Left cardiac atrium (tissue), 4 donors: Measurements from ENCODE around the gene ZNF692. TPM values are rescaled to one million over a fixed set of nuclear protein-coding genes. Genes with fewer than 3 reads are reported as not detected.
"Not testable (repeated sequence)": the region's sequence is repeated elsewhere in the genome, so short reads cannot be mapped to it uniquely, and the experiment has no call there.

Source experiments
- ATAC-seq, 2 donors: fragments of 200-7000 bp; cut with Tn5 transposase; one replicate each; pipeline ENCODE4 v1.9.1; 2020; ENCODE audit warnings: mild to moderate bottlenecking in 2 of 2, moderate library complexity in 2 of 2
- DNase-seq: peaks from one replicate; pipeline ENCODE4 v3.0.0-alpha.2; 2020
- intact Hi-C, 2 donors: fragments of 100-400 bp; cut with DNase I; formaldehyde crosslinking; loops; one replicate each; pipeline versions ENCODE4 v1.14.1 to v1.15.1; 2022 to 2023
- total RNA-seq, 2 donors: library from RNA; stranded (reverse); fragmentation: NEBNext Ultra II Directional; extraction: Animal tissue kit (Norgen Biotek cat#: 25700); gene quantifications; one replicate each; pipeline ENCODE4 v1.2.1, GENCODE V29; 2021
- donor health status: DM: no; HTN: yes; CAD: no.
- donor health status: DM: no; HTN: yes; CAD: no; lungs with severe emphysema.
- donor health status: DM: yes; HTN: yes; CAD: no.
- donor health status: Dilated cardiomyopathy.

ZNF692 gene
- total RNA-seq, 2 donors from 2014 or later = 16.3 to 22.3 TPM

DNA sequence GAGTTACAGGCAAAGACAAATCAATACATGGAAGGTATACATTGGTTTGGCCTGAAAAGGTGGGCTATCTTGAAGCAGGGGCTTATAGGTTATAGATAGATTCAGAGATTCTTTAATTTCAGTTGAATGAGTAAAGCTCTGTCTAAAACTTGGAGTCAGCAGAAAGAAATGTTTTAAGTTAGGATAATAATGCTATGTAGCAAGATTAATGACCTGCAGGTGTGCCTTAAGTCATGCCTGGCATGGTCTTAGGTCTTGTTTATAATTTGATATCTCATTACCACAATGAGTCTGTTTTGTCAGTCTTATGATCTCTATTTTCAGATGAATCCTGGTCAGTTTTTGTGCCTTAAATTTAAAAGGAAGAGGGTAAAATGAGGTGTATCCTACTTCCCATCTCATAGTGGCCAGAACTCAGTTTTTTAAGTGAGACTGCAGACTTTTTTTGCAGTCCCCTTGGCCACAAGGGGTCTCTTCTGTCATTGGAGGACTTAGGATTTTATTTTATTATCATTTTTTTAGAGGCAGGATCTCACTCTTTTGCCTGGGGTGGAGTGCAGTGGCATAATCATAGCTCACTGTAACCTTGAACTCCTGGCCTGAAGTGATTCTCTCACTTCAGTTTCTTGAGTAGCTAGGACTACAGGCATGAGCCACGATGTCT, 25.9 kb upstream of the ZNF692 start:
- no peak for ATAC-seq
- DNase-seq = no peak
- intact Hi-C loops = no loop called here

DNA sequence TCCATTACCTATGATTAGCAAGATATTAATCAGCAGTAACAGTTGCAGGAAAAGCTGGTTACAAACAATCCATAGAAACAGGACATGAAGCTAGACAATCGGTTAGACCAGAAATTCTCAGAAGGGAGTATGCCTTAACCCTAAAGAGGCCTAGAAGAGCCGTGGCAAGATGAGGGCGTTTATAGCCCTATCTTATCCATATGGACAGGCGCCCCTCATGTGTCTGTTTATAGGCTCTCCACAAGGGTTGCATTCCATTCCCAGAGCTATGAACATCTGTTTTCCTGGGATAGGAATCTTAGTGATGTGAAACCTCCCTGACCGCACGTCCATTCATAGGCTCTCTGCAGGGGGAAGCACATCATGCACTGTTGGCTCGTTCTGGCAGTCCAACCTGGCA, 23.5 kb upstream of the ZNF692 start:
- intact Hi-C loops, ATAC-seq, DNase-seq: not testable (repeated sequence)

DNA sequence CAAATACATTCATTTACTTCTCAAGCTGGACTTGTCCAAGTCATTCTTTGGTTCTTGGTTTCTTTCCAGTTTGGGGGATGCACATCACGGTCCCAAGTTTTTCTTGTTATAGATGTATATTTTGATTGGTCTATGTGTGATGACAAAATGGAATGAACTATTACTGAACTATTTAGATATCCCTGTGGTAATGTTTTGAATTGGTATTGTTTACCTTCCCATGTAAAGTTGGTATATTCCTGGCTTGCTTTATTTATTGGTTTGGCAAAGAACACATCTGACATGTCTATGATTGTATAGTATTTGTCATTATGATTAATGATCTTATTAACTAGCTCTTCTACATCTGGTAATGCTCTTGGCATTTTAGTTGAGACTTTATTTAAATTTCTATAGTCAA, 22.4 kb upstream of the ZNF692 start:
- intact Hi-C loops = no loop called here
- no peak for ATAC-seq
- no peak for DNase-seq

DNA sequence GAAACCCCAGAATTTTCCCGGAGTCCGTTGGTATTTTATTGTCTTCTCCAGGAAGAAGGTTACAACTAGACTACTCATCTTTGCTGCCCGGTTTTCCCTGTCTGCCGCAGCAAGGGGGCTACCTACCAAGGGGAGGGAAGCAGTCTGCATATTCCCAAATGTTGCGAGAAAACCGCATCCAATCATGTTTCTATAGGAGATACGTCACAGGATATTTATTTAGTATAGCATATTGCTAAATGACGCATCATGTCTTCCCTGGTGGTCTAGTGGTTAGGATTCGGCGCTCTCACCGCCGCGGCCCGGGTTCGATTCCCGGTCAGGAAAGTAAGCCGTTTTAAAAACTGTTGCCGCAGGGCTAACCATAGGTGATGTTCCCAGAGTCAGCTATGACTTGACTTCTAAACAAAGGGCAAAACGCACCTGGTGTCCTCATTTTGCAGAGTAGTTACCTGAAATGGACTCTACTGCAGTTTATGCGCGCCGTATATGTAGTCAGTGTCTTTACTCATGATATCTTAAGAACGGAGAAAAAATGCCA, 15.2 kb upstream of the ZNF692 start:
- intact Hi-C loops = no loop called here
- DNase-seq = peak; percentile 67
- ATAC-seq = peak; percentile 65 to 83

DNA sequence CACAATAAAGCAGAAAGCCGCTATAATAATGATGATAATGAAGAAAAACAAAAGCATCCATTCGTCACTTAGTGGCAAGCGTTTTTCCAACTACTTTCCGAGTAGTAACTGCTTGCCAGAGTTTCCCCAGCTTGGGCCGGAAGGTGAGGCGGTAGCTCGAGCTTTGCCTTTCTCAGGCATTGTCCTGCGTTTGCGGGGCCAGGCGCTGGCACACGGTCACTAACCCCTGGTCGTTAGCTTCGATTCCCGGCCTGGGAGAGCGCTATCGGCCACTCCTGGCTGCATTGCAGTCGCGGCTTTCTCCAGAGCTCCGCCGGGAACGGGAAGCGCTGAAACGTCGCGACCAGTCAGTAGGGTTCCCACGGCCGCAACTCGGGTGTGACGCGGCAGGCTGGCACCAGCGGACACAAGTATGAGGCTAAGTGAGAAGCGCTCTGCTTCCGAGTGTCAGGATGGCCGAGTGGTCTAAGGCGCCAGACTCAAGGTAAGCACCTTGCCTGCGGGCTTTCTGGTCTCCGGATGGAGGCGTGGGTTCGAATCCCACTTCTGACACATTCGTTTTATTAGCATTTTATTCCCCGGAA, 14.6 kb upstream of the ZNF692 start:
- DNase-seq (peak; percentile 92), ATAC-seq (peak; percentile 95 to 97)
- intact Hi-C loops = no loop called here

- DNase-seq (peak; percentile 64), ATAC-seq (peak; percentile 48 to 80)
- intact Hi-C loops = no loop called here
Measured at GRCh38 chr1:248872752-248873408, 14.0 kb upstream of the ZNF692 start.

DNA sequence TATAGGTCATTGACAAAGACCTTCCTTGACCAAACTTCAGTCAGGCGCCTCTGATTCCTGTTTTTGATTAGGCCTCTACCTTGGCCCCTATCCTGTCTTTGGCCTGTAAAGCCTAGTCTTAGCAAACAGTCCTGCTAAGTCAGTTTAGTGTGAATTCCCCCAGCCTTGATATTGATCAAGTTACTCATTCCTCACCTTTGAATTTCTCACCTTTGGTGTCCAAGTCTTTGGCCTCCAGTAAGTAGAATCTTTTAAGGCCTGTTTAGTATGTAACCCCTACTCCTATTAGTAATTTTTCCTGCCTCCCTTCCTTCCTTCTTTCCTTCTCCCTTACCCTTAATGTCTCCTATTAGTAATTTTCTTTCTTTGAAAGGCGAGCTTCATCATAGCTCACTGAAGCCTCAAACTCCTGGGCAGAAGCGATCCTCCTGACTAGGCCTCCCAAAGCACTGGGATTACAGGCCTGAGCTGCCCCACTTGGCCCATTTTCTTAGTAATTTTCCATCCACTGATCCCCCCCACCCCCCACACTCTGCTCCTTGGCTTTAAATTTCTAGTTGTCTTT, 13.0 kb upstream of the ZNF692 start:
- no peak for DNase-seq
- intact Hi-C loops = no loop called here
- ATAC-seq = no peak

- DNase-seq (peak; percentile 92), ATAC-seq (peak; percentile 77 to 80)
- intact Hi-C loops = no loop called here
Measured at GRCh38 chr1:248862998-248863881, 4.4 kb upstream of the ZNF692 start.

- intact Hi-C loops = no loop called here
- no peak for DNase-seq
Measured at GRCh38 chr1:248862695-248862997, 3.8 kb upstream of the ZNF692 start.

GRCh38 chr1:248861616-248862015, 2.7 kb upstream of the ZNF692 start:
- no peak for DNase-seq
- no peak for ATAC-seq
- intact Hi-C loops = no loop called here

More at GRCh38 chr1:248862695-248862997, 3.8 kb upstream of the ZNF692 start:
- no peak for ATAC-seq

GRCh38 chr1:248860007-248860406, 1.1 kb upstream of the ZNF692 start:
- DNase-seq (no peak), ATAC-seq (no peak)
- intact Hi-C loops = no loop called here

DNA sequence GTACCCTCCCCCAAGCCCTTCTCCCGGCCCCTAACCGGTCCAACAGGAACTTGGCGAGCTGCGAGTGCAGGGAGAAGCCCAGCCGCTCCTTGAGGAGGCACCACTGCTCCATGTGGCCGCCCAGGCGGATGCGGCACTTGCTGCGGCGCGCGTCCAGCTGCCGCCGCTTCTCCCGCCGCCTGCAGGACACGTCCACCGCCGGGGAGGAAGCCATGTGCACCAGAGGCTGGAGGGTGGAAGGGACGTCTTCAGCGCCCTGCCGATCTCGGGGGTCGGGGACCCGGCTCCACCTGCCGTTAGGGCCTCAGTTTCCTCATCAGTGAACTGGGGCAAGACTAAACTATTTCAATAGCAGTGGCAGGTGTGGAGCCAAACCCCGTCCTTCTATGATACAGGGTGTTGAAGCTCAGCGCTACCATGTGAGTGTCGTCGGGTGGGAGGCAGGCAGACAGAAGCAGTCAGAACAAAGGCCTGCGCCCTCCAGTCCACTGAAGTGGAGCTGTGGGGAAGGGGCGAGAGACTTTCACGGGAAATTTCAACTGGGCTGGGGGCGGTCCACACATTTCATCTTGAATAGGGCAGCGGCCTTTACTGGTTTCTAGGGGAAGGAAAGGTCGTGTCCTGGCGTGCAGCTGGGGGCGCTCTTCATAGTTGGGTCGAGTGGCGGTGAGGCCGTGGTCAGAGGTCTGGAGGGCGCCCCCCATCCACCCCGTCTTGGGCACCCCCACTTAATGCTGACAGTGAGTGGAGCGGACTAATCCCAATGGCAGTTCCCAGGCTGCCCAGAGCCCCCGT, 592 bp downstream of the ZNF692 start:
- intact Hi-C loops = loop anchor here in 1 of 2 donors (1.0 kb wide), 1 partner anchor 19 kb away; no protein-coding TSS in a partner anchor
- ATAC-seq (peak; percentile 60 to 69), DNase-seq (peak; percentile 78)

DNA sequence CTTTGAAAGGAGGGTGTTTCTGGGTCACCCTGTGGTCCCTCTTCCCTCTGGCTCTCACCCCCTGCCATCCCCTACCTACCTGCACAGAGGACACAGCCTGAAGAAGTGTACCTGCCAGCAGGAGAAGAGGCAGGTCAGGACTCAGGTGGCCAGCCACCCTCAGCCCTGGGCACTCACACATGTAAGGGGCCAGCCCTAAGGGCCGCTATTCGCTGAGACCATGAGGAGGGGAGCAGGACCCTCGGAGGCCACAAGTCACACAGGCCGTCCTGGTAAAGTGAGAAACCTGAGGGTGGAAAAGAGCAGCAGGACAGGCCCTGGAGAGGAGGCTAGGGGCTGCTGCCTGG, 1.2 kb downstream of the ZNF692 start:
- intact Hi-C loops = loop anchor here in 1 of 2 donors (1.0 kb wide), 1 partner anchor 18 kb away; no protein-coding TSS in a partner anchor

GRCh38 chr1:248857201-248857600, 1.7 kb downstream of the ZNF692 start:
- ATAC-seq (no peak), DNase-seq (no peak)
- intact Hi-C loops = no loop called here

More for the DNA sequence above, 1.2 kb downstream of the ZNF692 start:
- no peak for DNase-seq
- no peak for ATAC-seq

- DNase-seq (no peak), ATAC-seq (no peak)
- intact Hi-C loops = no loop called here
Measured at GRCh38 chr1:248856176-248856575, 2.7 kb downstream of the ZNF692 start.

DNA sequence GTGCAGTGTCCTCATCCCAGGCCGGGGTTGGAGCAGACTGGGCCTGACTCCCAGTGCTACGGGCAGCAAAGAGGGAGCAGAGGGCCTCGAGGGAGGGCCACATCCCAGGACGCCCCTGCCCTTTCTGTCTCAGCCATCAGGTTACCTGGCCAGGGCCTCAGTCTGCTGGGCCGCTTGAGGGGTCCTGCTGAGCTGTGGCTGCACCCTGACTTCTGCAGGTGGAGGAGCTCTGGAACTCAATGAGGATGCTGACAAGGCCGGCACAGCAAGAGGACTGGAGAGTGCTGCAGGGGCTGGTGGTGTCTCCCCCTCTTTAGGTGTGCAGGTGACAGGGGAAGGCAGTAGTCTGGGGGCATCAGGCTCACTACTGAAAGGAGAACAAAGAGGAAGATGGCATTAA, 3.3 kb downstream of the ZNF692 start:
- ATAC-seq (no peak), DNase-seq (no peak)
- intact Hi-C loops = no loop called here

DNA sequence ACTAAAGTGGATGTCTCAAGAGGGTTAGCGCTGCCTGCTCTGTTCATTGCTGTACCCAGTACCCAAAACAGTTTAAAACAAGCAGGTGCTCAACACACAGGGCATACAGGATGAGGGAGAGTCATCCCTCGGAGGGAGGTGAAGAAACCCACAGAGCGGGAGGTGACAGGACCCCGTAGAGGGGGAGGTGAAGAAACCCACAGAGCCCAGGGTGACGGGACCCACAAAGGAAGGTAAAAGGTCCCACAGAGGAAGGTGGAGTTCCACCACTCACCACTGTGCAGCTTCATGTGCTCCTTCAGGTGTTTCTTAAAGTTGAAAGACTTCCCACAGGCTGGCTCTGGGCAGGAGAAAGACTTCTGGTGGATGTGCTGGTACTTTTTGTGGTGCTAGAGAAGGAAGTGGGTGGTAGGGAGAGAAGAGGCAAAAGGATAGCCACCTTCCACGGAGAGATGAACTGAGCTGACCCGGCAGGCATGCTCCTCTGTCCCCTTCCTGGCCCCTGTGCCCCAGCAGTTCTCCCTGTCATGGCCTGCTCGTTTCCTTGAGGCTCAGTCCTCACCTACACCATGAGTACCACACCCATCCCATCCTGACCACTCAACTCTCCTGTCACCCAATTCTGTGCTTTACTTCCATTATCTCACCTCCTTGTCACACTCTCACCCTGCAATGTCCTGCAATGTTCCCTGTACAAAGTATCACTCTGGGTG, 5.1 kb downstream of the ZNF692 start:
- DNase-seq (no peak), ATAC-seq (no peak)
- intact Hi-C loops = no loop called here
